HG02840 (cell line): ENCODE data around the gene SHOX.
"Not testable (repeated sequence)": the region's sequence is repeated elsewhere in the genome, so short reads cannot be mapped to it uniquely, and the experiment has no call there.

Experiments used
- ATAC-seq: cut with Tn5 transposase; IDR thresholded peaks from one replicate; pipeline ENCODE4 v1.9.1; 2021; ENCODE audit warnings: mild to moderate bottlenecking, moderate library complexity, moderate number of reproducible peaks; ENCODE audit not compliant: unreplicated experiment, low FRiP score

Gene SHOX

DNA sequence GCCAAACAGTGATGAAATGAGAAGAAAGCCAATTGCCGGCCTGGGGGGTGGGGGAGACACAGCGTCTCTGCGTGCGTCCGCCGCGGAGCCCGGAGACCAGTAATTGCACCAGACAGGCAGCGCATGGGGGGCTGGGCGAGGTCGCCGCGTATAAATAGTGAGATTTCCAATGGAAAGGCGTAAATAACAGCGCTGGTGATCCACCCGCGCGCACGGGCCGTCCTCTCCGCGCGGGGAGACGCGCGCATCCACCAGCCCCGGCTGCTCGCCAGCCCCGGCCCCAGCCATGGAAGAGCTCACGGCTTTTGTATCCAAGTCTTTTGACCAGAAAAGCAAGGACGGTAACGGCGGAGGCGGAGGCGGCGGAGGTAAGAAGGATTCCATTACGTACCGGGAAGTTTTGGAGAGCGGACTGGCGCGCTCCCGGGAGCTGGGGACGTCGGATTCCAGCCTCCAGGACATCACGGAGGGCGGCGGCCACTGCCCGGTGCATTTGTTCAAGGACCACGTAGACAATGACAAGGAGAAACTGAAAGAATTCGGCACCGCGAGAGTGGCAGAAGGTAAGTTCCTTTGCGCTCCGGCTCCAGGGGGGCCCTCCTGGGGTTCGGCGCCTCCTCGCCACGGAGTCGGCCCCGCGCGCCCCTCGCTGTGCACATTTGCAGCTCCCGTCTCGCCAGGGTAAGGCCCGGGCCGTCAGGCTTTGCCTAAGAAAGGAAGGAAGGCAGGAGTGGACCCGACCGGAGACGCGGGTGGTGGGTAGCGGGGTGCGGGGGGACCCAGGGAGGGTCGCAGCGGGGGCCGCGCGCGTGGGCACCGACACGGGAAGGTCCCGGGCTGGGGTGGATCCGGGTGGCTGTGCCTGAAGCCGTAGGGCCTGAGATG, at the start of gene SHOX:
SHOX (plus strand) TSS at position 180 of the 885 bp plus-strand sequence; CDS start at position 287, 107 bp downstream.
- no peak for ATAC-seq

DNA sequence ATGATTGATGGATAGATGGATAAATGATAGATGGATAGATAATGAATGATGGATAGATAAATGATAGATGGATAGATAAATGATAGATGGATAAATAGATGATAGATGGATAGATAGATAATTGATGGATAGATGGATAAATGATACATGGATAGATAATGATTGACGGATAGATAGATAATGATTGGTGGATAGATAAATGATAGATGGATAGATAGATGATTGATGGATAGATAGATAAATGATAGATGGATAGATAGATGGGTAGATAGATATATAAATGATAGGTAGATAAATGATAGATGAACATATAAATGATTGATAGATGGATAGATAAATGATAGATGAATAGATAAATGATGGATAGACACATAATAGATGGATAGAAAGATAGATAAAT, 49.5 kb upstream of the SHOX start:
- no peak for ATAC-seq

DNA sequence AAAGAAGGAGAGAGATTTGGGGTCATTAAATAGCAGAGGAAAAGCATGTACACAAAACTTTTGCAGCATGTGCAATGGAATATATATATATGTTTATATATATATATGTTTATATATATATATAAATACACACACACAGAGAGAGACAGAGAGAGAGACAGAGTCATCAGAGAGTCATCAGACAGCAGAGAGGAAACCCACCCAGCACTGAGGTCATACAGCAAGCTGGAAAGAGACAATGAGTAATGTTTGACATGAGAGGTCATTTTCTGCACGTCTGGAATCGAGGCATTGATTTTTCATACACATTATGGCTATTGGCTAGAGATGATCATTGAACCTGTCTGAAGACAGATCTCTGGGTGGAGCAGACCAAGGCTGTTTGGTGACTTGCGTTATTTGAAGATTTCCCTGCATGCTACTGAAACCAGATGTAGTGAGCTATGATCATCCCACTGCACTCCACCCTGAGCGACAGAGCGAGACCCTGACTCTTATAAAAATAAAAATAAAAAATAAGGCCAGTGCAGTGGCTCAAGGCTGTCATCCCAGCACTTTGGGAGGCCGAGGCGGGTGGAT, 48.8 kb upstream of the SHOX start:
- ATAC-seq = no peak

DNA sequence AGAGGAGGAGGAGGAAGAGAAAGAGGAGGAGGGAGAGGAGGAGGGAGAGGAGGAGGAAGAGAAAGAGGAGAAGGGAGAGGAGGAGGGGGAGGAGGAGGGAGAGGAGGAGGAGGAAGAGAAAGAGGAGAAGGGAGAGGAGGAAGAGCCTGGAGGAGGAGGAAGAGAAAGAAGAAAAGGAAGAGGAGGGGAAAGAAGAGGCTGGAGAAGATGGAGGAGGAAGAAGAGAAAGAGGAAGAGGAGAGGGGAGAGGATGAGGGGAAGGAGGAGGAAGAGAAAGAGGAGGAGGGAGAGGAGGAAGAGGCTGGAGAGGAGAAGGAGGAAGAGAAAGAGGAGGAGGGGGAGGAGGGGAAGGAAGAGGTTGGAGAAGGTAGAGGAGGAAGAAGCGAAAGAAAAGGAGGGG, 46.0 kb upstream of the SHOX start:
- ATAC-seq = no peak

DNA sequence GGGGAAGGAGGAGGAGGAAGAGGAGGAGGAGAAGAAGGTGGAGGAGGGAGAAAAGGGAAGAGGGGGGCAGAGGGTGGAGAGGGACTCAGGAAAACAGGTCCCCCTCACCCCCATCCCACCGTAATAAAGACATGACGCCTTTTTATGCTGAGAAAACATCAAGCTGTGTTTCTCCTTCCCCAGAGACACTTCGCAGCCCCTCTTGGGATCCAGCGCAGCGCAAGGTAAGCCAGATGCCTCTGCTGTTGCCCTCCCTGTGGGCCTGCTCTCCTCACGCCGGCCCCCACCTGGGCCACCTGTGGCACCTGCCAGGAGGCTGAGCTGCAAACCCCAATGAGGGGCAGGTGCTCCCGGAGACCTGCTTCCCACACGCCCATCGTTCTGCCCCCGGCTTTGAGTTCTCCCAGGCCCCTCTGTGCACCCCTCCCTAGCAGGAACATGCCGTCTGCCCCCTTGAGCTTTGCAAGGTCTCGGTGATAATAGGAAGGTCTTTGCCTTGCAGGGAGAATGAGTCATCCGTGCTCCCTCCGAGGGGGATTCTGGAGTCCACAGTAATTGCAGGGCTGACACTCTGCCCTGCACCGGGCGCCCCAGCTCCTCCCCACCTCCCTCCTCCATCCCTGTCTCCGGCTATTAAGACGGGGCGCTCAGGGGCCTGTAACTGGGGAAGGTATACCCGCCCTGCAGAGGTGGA, 45.3 kb upstream of the SHOX start:
- ATAC-seq = no peak

DNA sequence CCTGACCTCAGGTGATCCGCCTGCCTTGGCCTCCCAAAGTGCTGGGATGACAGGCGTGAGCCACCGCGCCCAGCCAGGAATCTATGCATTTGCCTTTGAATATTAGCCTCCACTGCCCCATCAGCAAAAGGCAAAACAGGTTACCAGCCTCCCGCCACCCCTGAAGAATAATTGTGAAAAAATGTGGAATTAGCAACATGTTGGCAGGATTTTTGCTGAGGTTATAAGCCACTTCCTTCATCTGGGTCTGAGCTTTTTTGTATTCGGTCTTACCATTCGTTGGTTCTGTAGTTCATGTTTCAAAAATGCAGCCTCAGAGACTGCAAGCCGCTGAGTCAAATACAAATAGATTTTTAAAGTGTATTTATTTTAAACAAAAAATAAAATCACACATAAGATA, 44.2 kb upstream of the SHOX start:
- ATAC-seq = no peak

DNA sequence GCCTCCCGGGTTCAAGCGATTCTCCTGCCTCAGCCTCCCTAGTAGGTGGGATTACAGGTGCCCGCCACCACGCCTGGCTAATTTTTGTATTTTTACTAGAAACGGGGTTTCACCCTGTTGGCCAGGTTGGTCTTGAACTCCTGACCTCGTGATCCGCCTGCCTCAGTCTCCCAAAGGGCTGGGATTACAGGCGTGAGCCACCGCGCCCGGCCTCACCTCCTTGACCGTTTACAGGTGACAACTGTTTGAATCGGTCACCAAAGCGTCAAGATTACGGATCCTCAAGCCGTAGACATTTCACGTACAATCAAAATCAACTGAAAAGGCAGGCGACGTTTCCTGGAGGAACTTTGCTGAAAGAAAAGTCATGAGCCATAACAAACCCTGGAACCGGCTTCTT, 41.3 kb upstream of the SHOX start:
- not testable (repeated sequence) for ATAC-seq

DNA sequence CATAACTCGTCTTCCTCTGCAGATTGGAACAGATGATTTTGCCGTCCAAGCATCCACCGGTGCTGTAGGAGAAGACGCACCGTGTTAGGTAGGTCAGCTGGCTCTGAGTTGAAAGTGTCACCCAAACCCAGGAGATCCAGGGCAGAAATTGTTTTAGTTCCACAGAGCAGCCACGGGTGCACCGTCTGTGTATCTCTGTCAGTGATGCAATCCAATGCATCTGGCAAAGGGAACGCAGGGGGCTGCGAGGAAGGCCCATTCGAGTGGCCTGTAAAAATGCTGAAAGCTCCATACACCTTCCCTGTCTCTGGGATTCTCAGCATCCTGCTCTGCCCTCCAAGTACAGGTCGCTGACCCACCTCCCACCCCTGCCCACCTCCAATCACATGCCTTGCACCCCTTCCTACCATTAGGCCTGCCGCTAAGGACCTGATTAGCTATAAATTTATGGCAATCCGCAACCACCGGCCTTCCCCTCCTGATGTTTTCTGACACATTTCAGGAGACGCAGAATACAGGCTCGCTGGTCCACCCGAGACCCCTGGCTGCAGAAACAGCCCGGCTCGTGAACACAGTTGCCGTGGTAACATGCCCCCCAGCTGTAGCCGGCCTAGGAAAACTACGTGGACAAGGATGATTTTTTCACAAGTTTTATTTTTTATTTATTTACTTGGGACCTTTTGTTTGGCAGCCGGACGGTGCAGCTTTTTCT, 39.7 kb upstream of the SHOX start:
- no peak for ATAC-seq

DNA sequence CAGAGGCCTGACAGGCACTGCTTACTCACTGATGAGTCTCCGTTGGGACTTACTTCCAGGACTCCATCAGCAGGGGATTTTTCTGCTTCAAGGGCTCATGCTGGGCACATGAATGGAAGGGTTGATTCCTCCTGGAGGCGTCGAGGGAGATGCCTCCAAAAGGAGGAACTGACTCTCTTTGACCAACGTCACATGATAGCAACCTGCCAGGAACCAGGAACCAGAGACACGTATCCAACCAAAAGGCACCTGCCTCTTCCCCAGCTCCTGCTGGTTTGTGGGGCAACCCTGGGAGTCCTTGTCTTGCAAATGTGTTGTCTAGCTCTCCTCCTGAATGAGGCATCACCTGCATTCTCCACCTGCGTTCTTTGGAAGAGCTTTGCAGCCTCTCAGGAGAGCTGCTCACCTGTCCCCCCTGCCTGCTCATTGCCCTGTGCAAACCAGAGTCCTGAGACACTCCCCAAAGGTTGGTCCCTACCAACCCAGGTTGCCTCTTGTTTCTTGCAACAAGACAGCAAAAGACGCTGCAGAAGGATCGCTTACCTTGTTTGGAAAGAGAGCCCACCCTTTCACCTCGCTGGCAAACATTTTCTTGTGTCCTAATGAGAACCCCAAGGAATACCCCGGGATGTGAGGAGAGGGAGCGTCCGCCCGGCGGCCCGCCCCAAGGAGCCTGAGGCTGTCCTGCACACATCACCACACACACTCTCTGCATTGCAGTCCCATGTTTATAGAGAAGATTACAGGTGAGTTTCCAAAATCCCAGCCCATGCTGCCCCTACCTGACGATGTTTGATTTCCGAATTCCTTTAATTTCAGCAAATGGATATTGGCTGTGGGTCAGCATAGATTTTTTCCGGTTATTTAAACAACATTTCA, 30.5 kb upstream of the SHOX start:
- no peak for ATAC-seq

DNA sequence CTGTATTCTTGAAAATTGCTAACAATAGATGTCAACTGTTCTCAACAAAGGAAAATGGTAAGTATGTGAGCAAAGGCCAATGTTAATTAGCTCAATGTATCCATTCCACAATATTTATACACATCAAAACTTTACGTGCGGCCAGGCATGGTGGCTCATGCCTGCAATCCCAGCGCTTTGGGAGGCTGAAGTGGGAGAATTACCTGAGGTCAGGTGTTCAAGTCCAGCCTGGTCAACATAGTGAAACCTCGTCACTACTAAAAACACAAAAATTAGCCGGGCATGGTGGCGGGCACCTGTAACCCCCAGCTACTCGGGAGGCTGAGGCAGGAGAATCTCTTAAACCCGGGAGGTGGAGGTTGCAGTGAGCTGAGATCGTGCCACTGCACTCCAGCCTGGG, 27.6 kb upstream of the SHOX start:
- ATAC-seq = not testable (repeated sequence)

DNA sequence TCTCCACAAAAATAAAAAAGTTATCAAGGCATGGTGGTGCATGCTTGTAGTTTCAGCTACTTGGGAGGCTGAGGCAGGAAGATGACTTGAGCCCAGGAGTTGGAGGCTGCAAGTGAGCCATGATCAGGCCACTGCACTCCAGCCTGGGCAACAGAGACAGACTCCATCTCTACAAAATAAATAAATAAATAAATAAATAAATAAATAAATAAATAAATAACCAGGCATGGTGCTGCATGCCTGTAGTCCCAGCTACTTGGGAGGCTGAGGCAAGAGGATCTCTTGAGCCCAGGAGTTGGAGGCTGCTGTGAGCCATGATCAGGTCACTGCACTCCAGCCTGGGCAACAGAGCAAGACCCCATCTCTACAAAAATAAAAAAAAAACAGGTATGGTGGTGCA, 26.0 kb upstream of the SHOX start:
- not testable (repeated sequence) for ATAC-seq

DNA sequence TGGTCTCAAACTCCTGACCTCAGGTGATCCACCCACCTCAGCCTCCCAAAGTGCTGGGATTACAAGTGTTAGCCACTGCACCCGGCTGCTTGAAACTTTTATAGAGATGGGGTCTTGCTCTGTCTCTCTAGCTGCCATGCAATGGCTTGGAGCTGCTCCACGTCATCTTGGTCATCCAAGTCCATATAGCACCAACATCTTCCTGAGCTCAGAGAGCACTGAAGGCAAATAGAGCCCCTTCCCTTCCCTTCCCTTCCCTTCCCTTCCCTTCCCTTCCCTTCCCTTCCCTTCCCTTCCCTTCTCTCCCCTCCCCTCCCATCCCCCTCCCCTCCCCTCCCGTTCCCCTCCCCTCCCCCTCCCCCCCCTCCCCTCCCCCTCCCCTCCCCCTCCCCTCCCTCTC, 22.5 kb upstream of the SHOX start:
- not testable (repeated sequence) for ATAC-seq

DNA sequence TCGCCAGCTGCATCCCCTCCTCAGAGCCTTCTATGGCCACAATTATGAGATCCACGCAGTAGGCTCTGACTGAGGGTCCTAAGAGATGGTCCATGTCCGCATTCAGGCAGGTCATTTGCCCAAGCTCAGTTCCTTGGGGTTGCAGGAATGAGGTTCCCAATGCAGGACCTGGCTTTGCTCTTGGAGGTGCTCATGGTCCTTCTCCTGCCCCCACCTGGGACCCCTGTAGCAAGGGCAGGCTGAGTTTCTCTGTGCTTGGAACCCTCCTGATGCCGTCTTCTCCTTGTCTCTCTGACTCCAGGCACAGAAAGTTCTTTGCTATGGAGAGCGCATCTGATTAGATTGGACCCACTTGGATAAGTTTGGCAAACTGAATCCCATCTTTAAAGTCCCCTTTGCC, 16.5 kb upstream of the SHOX start:
- ATAC-seq = no peak

DNA sequence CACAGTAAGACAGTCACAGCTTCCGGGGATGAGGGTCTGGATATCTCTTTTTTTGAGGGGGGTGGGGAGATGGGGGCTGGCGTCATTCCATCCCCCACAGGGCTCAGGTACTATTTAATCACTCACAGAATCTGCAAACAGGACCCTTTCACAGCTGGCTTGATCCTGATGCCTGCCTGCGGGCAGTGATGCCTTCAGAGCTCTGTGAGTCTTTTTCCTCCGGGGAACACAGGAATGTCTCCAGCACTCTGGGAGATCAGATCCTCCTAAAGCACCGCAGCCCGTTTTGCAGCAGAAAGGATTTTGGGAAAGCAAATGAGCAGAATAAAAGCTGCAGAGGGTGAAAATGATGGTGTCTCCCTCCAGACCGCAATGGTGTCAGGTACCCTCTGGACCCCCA, 13.2 kb upstream of the SHOX start:
- ATAC-seq = no peak

DNA sequence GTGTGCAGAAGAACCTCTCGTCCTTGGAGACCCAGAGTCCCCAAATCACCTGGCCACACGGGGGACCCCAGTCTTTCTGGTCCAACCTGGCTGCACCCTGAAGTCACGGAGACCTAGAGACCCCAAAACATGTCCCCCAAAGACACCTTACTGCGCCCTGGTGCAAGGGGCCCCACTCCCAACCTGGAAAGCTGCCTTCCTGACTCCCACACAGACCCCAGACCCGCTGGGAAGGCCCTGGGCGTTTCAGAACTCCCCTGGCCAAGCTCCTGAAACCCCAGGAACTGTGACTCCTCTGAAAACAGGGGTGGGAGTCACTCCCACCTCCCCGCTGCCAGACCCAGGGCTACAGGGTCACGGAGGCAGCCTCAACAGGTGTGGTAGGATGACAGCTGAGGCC, 12.7 kb upstream of the SHOX start:
- no peak for ATAC-seq

DNA sequence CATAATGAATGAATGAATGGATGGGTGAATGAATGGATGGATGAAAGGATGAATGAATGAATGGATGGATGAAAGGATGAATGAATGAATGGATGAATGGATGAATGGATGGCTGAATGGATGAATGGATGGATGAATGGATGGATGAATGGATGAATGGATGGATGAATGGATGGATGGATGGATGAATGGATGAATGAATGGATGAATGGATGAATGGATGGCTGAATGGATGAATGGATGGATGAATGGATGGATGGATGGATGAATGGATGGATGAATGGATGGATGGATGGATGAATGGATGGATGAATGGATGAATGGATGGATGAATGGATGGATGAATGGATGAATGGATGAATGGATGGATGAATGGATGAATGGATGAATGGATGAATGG, 12.3 kb upstream of the SHOX start:
- not testable (repeated sequence) for ATAC-seq

DNA sequence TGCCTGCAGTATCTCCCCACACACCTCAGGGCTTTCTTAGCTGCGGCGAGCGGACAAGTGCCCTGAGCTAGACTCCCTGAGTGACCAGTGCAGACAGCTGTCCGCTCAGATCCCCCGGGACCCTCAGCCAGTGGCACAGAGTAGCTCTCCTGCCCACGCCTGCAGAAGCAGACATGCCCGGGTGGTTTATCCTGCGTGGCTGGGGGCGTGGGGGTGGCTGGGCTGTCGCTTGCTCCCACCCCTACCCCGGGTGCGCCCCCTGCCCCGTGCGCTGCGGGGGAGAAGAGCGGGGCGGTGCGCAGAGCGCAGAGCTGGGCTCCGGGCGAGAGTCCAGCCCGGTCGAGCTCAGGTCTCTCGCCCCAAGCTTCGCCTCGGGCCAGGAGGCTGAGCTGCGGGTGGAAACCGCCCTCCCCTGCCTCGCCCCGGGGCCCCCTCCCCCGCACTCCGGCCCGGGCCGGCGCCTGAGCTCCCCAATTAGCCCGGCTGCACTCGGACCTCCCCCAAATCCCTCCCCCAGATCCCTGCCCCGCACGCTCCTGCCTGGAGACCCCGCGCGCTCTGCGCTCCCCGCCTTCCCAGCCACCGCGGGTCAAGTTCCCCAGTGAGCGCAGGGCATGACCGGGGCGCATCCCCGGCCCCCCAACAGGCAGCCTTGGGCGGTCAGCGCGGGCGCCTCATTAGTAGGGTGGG, 11.7 kb upstream of the SHOX start:
- ATAC-seq = no peak

DNA sequence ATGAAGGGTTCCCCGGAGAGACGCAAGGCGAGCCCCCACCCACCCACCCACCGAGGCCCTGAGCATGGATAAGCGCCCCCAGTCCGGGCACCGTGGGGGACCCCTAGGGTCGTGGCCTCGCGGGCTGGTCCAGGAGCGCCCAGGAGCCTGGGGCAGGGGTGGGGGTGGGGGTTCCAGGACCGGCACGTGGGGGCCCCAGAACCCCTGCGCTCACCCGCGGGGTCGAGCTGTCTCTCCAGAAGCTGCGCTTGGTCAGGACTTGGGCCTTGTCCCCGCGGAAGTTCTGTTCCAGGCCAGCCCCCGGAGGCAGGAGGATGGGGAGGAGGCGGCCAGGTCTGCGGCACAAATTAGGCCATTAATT, 11.2 kb upstream of the SHOX start:
- ATAC-seq = no peak

DNA sequence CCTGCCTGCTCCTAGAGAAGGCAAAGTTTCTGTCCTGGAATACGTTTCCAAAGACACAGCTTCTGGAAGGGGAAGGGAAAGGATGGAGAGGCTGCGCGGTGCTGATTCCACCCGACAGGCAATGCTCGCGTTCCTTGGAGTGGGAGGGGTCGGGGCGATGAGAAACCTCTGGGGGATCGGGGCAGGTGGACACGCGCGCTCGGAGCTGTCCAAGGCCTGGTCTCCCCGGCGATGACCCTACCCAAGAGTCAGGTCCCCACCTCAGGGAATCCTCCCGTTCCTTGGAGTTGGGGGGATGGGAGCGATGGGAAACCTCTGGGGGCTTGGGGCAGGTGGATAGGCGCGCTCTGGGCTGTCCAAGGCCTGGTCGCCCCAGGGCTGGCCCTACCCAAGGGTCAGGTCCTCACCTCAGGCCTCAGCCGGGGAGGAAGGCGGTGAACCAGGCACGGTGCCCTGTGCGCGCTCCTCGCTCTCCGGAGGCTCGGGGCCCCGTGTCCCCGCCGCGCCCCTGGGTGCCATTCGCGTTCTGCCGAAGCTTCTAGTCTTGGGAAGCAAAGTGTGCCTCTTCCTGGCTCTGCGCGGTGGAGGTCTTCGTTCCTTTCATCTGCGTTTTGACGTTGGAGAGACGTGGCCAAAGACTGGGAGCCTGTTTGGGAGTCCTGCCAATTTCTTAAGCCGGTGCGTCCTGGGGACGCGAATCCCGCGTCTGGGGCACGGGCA, 10.6 kb upstream of the SHOX start:
- no peak for ATAC-seq
